Stimulated activated CD8-positive, alpha-beta memory T cell treated with anti-CD3 and anti-CD28 coated beads, Interleukin-4, amount 100 ng/mL, for 48 hours (primary cell): ENCODE data around the gene VWC2L.

ENCODE experiments used
- DNase-seq: peaks from one replicate; pipeline ENCODE4 v3.0.0-alpha.2; 2020

VWC2L gene

GRCh38 chr2:214542866-214543265 lies 132.0 kb downstream of the VWC2L start:
- no peak for DNase-seq

- no peak for DNase-seq
Measured at GRCh38 chr2:214543386-214543955, 132.6 kb downstream of the VWC2L start.

DNA sequence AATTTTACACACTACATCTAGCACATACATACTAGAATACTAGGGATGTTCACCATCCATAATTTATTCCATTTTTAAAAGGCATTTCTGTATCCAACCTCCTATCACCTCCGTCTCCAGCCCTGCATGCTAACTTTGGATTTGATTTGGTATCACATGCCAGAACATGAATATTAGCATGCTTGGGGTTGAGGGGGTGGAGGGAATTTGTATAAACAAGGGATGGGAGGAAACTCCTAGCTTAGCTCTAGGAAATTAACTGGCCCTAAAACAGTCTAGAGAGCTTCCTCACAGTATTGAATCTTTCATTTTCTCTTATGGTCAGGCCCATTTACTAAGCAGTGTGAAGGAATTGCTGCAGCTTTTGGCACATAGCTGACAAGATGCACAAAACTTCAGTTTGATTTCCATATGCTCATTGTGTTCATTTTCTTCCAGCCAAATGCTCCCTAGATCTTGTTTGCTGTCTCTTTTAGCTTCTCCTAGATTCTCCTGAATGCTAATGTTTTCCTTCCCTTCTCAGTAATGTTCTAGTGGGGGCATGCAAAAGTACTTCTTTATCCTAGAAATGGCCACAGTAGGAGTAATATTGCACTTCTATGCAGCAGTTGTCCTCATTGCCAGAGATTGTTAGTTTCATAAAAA lies 135.2 kb downstream of the VWC2L start:
- DNase-seq, result no peak

DNA sequence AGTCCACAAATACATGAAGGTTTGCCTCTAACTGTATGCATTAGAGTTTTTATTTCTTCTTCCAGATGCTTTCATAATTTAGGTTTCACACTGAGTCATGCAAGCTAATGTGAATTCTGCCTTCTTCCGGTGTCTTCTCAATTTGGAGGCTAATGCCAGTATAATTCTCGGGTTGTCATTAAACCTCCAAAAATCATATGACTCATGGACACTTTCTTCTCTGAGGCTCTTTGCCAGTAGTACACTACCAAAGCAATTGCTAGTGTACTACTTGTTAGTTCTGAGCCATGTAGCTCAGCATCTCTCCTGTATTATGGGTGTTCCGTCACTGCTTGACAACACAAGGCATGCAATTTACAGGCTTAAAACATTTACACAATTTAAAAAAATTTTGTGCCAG lies 137.1 kb downstream of the VWC2L start:
- no peak for DNase-seq

DNA sequence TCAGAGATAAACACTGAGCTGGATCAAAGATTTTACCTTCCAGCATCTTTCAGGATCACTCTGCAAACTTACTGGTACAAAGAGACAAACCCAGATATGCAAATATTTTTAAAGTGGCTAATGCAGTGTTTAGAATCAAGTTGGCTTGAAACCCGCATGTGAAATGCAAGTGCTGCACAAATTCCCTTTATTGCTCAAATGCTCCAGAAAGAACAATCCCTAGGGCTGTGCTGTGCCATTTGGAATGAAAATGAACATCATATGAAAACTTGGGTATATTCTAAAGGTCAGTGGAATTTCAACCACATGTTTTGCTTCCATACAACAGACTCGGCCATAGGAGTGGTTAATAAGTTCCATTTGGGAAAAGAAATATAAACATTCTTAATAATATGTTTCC lies 139.1 kb downstream of the VWC2L start:
- no peak for DNase-seq

- no peak for DNase-seq
Measured at GRCh38 chr2:214550786-214551185, 139.9 kb downstream of the VWC2L start.

DNA sequence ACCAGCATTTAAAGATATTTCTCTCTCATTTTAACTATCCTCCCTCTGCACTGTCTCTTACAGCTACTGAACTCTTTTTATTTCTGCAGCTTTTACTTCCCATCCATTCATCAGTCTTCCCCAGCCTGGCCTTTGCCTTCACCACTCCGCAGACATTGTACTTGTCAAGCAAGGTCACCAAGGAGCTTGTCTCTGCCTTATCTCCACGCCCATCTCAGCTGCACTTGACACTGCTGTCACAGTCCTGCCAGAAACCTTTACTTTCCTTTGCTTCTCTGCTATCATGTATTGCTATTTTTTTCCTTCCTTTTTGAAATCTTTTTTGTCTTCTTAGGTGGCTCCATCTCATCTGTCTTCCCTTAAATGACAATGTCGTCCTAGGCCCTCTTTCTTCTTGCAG lies 147.0 kb downstream of the VWC2L start:
- no peak for DNase-seq

DNA sequence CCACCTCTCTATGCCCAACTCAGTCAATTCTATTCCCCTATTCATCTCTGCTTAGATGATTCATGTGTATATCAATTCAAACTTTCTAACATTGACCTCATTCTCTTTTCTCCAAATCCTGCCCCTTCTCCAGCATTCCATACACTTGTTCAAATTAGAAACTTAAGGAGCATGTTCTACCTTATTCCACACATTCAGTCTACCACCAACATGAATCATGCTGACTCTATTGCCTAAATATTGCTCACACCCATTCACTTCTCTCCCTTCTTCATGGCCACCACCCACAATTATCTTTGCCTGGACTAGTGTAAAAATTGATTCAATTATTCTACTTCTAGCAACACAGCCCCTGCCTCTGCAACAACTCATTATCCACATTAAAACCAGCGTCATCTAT lies 147.5 kb downstream of the VWC2L start:
- no peak for DNase-seq

- no peak for DNase-seq
Measured at GRCh38 chr2:214560176-214560575, 149.3 kb downstream of the VWC2L start.

DNA sequence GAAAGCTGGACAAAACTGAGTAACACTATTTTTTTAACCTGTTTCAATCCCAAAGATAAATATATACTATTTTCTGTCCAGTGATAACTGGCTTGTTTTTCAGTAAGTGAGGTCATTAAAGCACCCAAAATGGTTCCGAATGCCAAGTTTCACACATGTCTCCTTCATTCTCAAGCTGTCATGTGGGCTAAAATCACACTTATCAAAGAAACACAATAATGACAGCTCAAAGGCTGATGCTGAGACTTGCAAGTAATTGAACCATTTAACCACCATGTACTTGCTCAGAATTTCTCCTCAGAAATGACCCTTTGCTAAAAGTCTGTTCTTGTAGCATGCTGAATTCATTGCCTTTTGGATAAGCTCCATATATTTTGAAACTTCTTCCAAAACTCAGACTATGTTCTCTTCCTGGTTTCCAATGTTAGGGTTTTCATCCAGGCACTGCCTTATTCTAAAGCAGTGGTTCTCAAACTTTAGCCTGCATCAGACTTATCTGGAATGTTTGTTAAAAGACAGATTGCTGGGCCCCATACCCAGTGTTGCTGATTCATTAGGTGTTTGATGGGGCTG lies 149.8 kb downstream of the VWC2L start:
- no peak for DNase-seq

- DNase-seq, result no peak
Measured at GRCh38 chr2:214565246-214565645, 154.4 kb downstream of the VWC2L start.

DNA sequence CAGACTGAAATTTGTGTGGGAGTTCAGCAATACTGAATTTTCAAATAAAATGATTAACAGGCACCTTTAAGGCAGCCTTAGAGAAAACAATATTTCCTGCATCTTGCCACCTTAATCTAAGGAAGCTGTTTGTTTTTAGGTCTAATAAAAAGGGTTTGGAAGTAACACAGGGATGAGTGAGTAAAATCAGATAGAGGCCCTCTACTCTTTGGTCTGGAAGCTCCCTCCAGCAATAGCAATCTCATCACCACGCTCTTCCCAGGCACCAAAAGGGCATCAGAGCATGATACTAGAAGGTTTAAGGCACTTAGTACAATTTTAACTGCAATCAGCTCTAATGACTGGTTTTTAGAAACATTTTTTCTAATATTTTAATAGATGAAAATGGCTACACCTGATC lies 155.6 kb downstream of the VWC2L start:
- DNase-seq, result no peak

DNA sequence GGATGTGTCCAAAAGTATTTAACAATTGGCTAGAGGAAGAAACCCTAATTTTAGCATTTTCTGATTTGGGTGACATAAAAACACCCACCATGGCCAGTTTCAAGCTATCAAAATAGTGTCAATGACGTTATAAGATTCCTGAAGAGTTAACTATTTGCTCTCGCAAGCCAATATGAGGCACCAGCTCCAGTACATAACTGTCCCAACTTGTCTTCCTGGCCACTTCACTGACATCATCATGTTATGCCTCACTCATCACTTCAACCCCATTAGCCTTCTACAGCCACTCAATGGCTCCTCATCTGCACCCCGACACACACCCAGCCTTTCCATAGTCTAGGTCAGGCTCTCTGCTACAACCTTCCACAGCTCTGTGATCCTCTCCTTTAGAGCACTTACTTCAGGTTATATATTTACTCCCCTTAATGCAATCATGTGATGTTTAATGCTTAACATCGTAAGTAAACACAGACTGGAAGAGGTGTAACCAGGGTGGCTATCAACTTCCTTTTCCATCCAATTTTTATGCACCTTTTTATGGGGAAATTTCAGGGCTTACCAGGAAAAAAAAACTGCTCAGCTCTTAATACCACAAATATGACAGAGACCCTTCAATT lies 158.7 kb downstream of the VWC2L start:
- no peak for DNase-seq

- DNase-seq, result no peak
Measured at GRCh38 chr2:214574084-214574781, 163.4 kb downstream of the VWC2L start.

- DNase-seq, result no peak
Measured at GRCh38 chr2:214575030-214575429, 164.2 kb downstream of the VWC2L start.

DNA sequence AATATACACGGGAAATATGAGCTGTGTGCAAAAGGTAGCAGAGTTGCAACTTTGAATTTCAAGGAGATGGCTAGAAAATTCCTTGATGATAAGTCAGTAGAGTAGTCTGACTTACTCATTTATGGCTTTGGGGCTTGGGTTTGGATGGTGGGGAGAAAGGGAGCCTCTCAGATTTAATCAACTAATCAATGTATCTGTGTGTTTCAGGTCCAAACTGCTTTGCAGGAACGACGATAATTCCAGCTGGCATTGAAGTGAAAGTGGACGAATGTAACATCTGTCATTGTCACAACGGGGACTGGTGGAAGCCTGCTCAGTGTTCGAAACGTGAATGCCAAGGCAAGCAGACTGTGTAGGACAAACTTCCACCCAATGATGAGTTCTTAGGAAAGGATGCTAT lies 164.6 kb downstream of the VWC2L start:
- no peak for DNase-seq

GRCh38 chr2:214577769-214578168 lies 166.9 kb downstream of the VWC2L start:
- no peak for DNase-seq

GRCh38 chr2:214578442-214578841 lies 167.6 kb downstream of the VWC2L start:
- DNase-seq, result no peak

GRCh38 chr2:214579035-214579434 lies 168.2 kb downstream of the VWC2L start:
- no peak for DNase-seq

- DNase-seq, result no peak
Measured at GRCh38 chr2:214587442-214587841, 176.6 kb downstream of the VWC2L start.

GRCh38 chr2:214591366-214591765 lies 180.5 kb downstream of the VWC2L start:
- DNase-seq, result no peak

- no peak for DNase-seq
Measured at GRCh38 chr2:214592011-214592410, 181.2 kb downstream of the VWC2L start.

- DNase-seq, result no peak
Measured at GRCh38 chr2:214593727-214594126, 182.9 kb downstream of the VWC2L start.
